ENCODE results near the gene SCNN1A.

Gene SCNN1A

GRCh38 chr12:6376079-6376869, 911 bp upstream of the SCNN1A start:
- no peaks in the 10 kb centered on the region for H3K36me3 ChIP-seq (ENCODE audit: control insufficient read depth in 5 of 5, insufficient read depth in 5 of 5, low read length in 5 of 5)
- peaks cover 7 to 48% (median 35%) of the 10 kb centered on the region in 5 donors for H3K4me1 ChIP-seq (ENCODE audit: control insufficient read depth in 5 of 5, insufficient read depth in 5 of 5, low read length in 5 of 5)
- peak overlapping the region in 4 of 5 donors; percentile 44 to 59 (median 50) for H3K9ac ChIP-seq (ENCODE audit: low read length in 5 of 5)
- peak overlapping the region; percentile 30 for H3K27ac ChIP-seq (ENCODE audit: low read depth, low read length)
- H3K27me3 ChIP-seq (ENCODE audit: control insufficient read depth in 5 of 5, insufficient read depth in 4 of 5, low read length in 5 of 5): no peaks in the 10 kb centered on the region
- H3K9me3 ChIP-seq (ENCODE audit: control insufficient read depth in 5 of 5, low read length in 5 of 5): no peaks in the 10 kb centered on the region
- peak overlapping the region in 1 of 5 donors; percentile 20 for H3K4me3 ChIP-seq (ENCODE audit: low read depth in 1 of 5, low read length in 5 of 5)

GRCh38 chr12:6374786-6375160, 590 bp downstream of the SCNN1A start:
- H3K36me3 ChIP-seq (ENCODE audit: control insufficient read depth in 5 of 5, insufficient read depth in 5 of 5, low read length in 5 of 5): no peaks in the 10 kb centered on the region
- H3K9me3 ChIP-seq (ENCODE audit: control insufficient read depth in 5 of 5, low read length in 5 of 5): no peaks in the 10 kb centered on the region
- no peak overlapping the region for H3K9ac ChIP-seq (ENCODE audit: low read length in 5 of 5)
- H3K4me1 ChIP-seq (ENCODE audit: control insufficient read depth in 5 of 5, insufficient read depth in 5 of 5, low read length in 5 of 5): peaks cover 7 to 51% (median 35%) of the 10 kb centered on the region in 5 donors
- H3K27me3 ChIP-seq (ENCODE audit: control insufficient read depth in 5 of 5, insufficient read depth in 4 of 5, low read length in 5 of 5): no peaks in the 10 kb centered on the region
- H3K4me3 ChIP-seq (ENCODE audit: low read depth in 1 of 5, low read length in 5 of 5): no peak overlapping the region
- H3K27ac ChIP-seq (ENCODE audit: low read depth, low read length): no peak overlapping the region

GRCh38 chr12:6374028-6374785, 1.2 kb downstream of the SCNN1A start:
- no peak overlapping the region for H3K27ac ChIP-seq (ENCODE audit: low read depth, low read length)
- H3K4me3 ChIP-seq (ENCODE audit: low read depth in 1 of 5, low read length in 5 of 5): no peak overlapping the region
- H3K9ac ChIP-seq (ENCODE audit: low read length in 5 of 5): no peak overlapping the region
- H3K36me3 ChIP-seq (ENCODE audit: control insufficient read depth in 5 of 5, insufficient read depth in 5 of 5, low read length in 5 of 5): no peaks in the 10 kb centered on the region
- H3K27me3 ChIP-seq (ENCODE audit: control insufficient read depth in 5 of 5, insufficient read depth in 4 of 5, low read length in 5 of 5): no peaks in the 10 kb centered on the region
- peaks cover 7 to 48% (median 35%) of the 10 kb centered on the region in 5 donors for H3K4me1 ChIP-seq (ENCODE audit: control insufficient read depth in 5 of 5, insufficient read depth in 5 of 5, low read length in 5 of 5)
- no peaks in the 10 kb centered on the region for H3K9me3 ChIP-seq (ENCODE audit: control insufficient read depth in 5 of 5, low read length in 5 of 5)

GRCh38 chr12:6373022-6373787, 2.2 kb downstream of the SCNN1A start:
- Histone ChIP-seq H3K27me3 (ENCODE audit: control insufficient read depth in 5 of 5, insufficient read depth in 4 of 5, low read length in 5 of 5) (no peaks in the 10 kb centered on the region), H3K9me3 (ENCODE audit: control insufficient read depth in 5 of 5, low read length in 5 of 5) (no peaks in the 10 kb centered on the region), H3K4me3 (ENCODE audit: low read depth in 1 of 5, low read length in 5 of 5) (no peak overlapping the region), H3K36me3 (ENCODE audit: control insufficient read depth in 5 of 5, insufficient read depth in 5 of 5, low read length in 5 of 5) (no peaks in the 10 kb centered on the region), H3K4me1 (ENCODE audit: control insufficient read depth in 5 of 5, insufficient read depth in 5 of 5, low read length in 5 of 5) (peaks cover 7 to 46% (median 42%) of the 10 kb centered on the region in 5 donors), H3K9ac (ENCODE audit: low read length in 5 of 5) (peak overlapping the region in 1 of 5 donors; percentile 10), H3K27ac (ENCODE audit: low read depth, low read length) (no peak overlapping the region)

DNA sequence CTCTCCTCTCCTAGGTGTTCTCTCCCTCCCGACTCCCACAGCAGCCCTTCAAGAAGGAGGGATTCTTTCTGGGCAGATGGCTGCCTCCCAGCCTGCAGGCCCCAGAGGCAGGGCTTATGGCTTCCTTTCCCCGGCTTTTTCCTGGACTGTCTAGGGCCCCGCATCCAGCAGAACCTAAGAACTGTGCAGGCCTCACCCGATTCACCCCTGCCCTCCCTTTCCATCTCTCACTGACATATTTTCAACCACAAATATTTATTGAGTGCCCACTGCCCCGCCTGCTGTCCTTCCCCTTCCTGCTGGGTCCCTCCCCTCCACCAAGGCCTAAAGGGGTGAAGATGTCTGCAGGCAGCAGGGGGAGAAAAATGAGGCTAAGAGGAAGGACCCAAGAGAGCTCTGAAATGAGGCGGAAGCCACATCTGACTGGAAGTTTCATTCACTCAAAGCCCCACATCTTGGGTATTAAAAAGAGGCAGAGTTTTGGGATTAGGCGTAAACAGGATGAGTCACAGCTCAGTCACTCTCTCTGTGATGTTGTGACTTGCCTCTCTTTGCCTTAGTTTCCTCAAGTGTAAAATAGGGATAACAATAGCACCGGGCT, 2.9 kb downstream of the SCNN1A start:
- H3K4me3 ChIP-seq (ENCODE audit: low read depth in 1 of 5, low read length in 5 of 5): peak overlapping the region in 1 of 5 donors; percentile 21
- H3K27me3 ChIP-seq (ENCODE audit: control insufficient read depth in 5 of 5, insufficient read depth in 4 of 5, low read length in 5 of 5): no peaks in the 10 kb centered on the region
- H3K9ac ChIP-seq (ENCODE audit: low read length in 5 of 5): peak overlapping the region in 1 of 5 donors; percentile 10
- H3K4me1 ChIP-seq (ENCODE audit: control insufficient read depth in 5 of 5, insufficient read depth in 5 of 5, low read length in 5 of 5): peaks cover 7 to 44% (median 42%) of the 10 kb centered on the region in 5 donors
- no peaks in the 10 kb centered on the region for H3K9me3 ChIP-seq (ENCODE audit: control insufficient read depth in 5 of 5, low read length in 5 of 5)
- H3K27ac ChIP-seq (ENCODE audit: low read depth, low read length): peak overlapping the region; percentile 46
- H3K36me3 ChIP-seq (ENCODE audit: control insufficient read depth in 5 of 5, insufficient read depth in 5 of 5, low read length in 5 of 5): no peaks in the 10 kb centered on the region

DNA sequence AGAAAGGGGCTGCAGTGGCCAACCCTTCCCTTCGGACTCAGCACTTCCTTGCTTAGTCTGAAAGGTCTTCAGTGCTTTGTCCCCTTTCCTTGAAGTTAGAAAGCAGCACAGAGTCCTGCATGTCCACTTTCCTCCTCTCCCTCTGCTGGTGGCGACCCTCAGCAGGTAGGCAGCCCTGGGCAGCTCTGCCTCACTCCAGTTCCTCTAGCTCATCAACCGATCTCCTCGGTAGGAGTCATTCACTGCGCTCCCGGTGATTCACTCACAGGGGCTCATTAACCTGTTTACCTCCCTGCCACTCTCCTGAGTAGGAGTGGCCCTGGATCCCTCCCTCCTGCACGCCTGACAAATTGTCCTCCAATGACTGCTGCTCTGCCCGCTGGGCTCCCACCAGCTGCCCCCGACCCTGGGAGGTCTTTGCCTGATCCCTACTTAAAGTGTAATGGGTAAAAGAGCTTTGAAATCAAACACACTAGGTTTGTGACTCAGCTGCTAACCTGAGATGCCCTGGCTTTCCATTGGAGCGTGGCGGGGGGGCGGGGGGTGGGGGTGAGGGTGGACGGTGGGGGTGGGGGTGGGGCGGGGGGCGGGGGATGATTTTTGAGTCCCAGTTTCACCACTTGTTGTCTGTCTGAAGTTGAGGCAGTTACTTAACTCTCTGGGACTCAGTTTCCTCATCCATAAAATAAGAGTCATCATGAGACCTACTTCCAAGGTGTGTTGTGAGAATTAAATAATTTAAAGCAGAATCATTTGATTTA, 4.2 kb downstream of the SCNN1A start:
- no peaks in the 10 kb centered on the region for H3K9me3 ChIP-seq (ENCODE audit: control insufficient read depth in 5 of 5, low read length in 5 of 5)
- H3K27me3 ChIP-seq (ENCODE audit: control insufficient read depth in 5 of 5, insufficient read depth in 4 of 5, low read length in 5 of 5): no peaks in the 10 kb centered on the region
- no peak overlapping the region for H3K9ac ChIP-seq (ENCODE audit: low read length in 5 of 5)
- no peak overlapping the region for H3K27ac ChIP-seq (ENCODE audit: low read depth, low read length)
- H3K4me1 ChIP-seq (ENCODE audit: control insufficient read depth in 5 of 5, insufficient read depth in 5 of 5, low read length in 5 of 5): peaks cover 0 to 33% (median 28%) of the 10 kb centered on the region in 5 donors
- H3K4me3 ChIP-seq (ENCODE audit: low read depth in 1 of 5, low read length in 5 of 5): no peak overlapping the region
- H3K36me3 ChIP-seq (ENCODE audit: control insufficient read depth in 5 of 5, insufficient read depth in 5 of 5, low read length in 5 of 5): no peaks in the 10 kb centered on the region

- no peak overlapping the region for H3K4me3 ChIP-seq (ENCODE audit: low read depth in 1 of 5, low read length in 5 of 5)
- no peaks in the 10 kb centered on the region for H3K36me3 ChIP-seq (ENCODE audit: control insufficient read depth in 5 of 5, insufficient read depth in 5 of 5, low read length in 5 of 5)
- H3K9me3 ChIP-seq (ENCODE audit: control insufficient read depth in 5 of 5, low read length in 5 of 5): no peaks in the 10 kb centered on the region
- no peak overlapping the region for H3K9ac ChIP-seq (ENCODE audit: low read length in 5 of 5)
- no peak overlapping the region for H3K27ac ChIP-seq (ENCODE audit: low read depth, low read length)
- H3K4me1 ChIP-seq (ENCODE audit: control insufficient read depth in 5 of 5, insufficient read depth in 5 of 5, low read length in 5 of 5): peaks cover 0 to 29% (median 22%) of the 10 kb centered on the region in 5 donors
- H3K27me3 ChIP-seq (ENCODE audit: control insufficient read depth in 5 of 5, insufficient read depth in 4 of 5, low read length in 5 of 5): no peaks in the 10 kb centered on the region
These were observed 4.8 kb downstream of the SCNN1A start for GRCh38 chr12:6370576-6370935.

- H3K9ac ChIP-seq (ENCODE audit: low read length in 5 of 5): no peak overlapping the region
- H3K9me3 ChIP-seq (ENCODE audit: control insufficient read depth in 5 of 5, low read length in 5 of 5): no peaks in the 10 kb centered on the region
- no peaks in the 10 kb centered on the region for H3K27me3 ChIP-seq (ENCODE audit: control insufficient read depth in 5 of 5, insufficient read depth in 4 of 5, low read length in 5 of 5)
- no peaks in the 10 kb centered on the region for H3K36me3 ChIP-seq (ENCODE audit: control insufficient read depth in 5 of 5, insufficient read depth in 5 of 5, low read length in 5 of 5)
- no peak overlapping the region for H3K27ac ChIP-seq (ENCODE audit: low read depth, low read length)
- H3K4me1 ChIP-seq (ENCODE audit: control insufficient read depth in 5 of 5, insufficient read depth in 5 of 5, low read length in 5 of 5): peaks cover 0 to 29% (median 19%) of the 10 kb centered on the region in 5 donors
- no peak overlapping the region for H3K4me3 ChIP-seq (ENCODE audit: low read depth in 1 of 5, low read length in 5 of 5)
These were observed 5.3 kb downstream of the SCNN1A start for GRCh38 chr12:6369916-6370575.

Measured in subcutaneous abdominal adipose tissue (tissue), 5 donors.